ENCODE data around the gene TTC13.
"Not testable (repeated sequence)": the region's sequence is repeated elsewhere in the genome, so short reads cannot be mapped to it uniquely, and the experiment has no call there.

GRCh38 chr1:230984622-230985515 lies 6.2 kb upstream of the TTC13 start:
- not testable (repeated sequence) for TF ChIP-seq POLR2A, CTCF (IDR thresholded peaks at IDR 0.05)

Data from thyroid gland (tissue), 4 donors.